ENCODE results near the gene CA5A.
A peak's percentile ranks its signal among the peaks of the same experiment; 100 is the strongest.

Gene CA5A

GRCh38 chr16:87963400-87963799 is 27.1 kb upstream of the CA5A start:
- DNase-seq (ENCODE audit: low spot score) = no peak

GRCh38 chr16:87961623-87962022 is 25.3 kb upstream of the CA5A start:
- no peak for DNase-seq (ENCODE audit: low spot score)

- DNase-seq (ENCODE audit: low spot score) = no peak
Measured at GRCh38 chr16:87960852-87961251, 24.5 kb upstream of the CA5A start.

GRCh38 chr16:87960296-87960695 is 24.0 kb upstream of the CA5A start:
- no peak for DNase-seq (ENCODE audit: low spot score)

- no peak for DNase-seq (ENCODE audit: low spot score)
Measured at GRCh38 chr16:87959391-87959990, 23.2 kb upstream of the CA5A start.

- no peak for DNase-seq (ENCODE audit: low spot score)
Measured at GRCh38 chr16:87958632-87959031, 22.3 kb upstream of the CA5A start.

- no peak for DNase-seq (ENCODE audit: low spot score)
Measured at GRCh38 chr16:87957296-87958094, 21.2 kb upstream of the CA5A start.

- DNase-seq (ENCODE audit: low spot score) = no peak
Measured at GRCh38 chr16:87956365-87957231, 20.3 kb upstream of the CA5A start.

GRCh38 chr16:87956098-87956364 is 19.7 kb upstream of the CA5A start:
- no peak for DNase-seq (ENCODE audit: low spot score)

DNA sequence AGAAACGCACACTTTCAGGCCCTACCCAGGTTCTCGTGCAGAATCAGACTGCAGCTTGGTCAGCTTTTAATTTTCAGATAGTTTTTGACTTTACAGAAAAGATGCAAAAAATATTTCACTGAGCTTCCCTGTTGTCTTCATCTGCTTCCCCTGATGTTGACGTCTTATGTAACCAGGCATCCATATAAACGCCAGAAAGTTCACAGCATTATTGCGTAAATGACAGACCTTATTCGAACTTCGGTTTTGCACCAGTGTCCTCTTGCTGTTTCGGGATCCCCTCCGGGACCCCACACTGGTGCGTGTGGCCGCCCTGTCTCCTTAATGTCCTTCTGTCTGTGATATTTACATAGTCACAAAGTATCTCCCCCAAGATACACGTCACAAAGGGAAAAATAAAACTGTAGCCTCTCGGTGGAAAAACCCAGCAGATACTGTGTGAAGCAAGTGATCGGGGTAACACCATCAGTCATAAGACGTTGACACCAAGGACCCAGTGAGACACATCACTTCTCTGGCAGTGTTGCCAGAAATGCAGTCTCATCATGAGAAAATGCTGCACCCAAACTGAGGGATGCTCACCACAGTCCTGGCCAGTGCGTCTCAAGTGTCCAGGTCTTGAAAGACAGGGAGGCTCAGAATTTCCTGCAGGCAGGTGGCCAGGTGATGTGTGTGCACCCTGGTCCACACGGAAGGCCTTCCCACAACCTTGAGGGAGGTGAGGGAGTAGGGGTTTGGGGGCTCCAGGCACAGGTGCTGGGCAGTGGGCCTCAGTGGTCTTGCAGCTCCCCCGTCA is 19.2 kb upstream of the CA5A start:
- no peak for DNase-seq (ENCODE audit: low spot score)

- DNase-seq (ENCODE audit: low spot score) = no peak
Measured at GRCh38 chr16:87954826-87955225, 18.5 kb upstream of the CA5A start.

DNA sequence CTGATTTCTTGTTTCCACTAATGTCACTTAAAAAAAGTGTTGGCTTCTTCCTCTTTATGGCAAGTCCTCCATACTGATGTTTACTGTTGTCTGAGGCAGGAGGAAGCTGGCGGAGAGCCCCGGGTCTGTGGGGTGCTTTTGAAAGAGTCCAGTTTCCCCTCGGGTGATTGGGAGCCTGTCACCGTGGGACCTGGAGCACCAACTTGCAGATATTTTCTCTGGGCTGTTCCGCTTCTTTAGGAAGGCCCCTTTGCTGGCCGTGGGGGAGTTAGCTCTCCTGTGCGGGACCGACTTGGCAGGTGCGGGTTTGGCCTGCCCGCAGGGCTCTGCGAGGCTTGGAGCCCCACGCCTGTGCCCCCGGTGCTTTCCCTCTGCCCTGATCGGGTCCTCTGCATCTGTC is 18.0 kb upstream of the CA5A start:
- DNase-seq (ENCODE audit: low spot score) = no peak

GRCh38 chr16:87953308-87954215 is 17.2 kb upstream of the CA5A start:
- DNase-seq (ENCODE audit: low spot score) = no peak

DNA sequence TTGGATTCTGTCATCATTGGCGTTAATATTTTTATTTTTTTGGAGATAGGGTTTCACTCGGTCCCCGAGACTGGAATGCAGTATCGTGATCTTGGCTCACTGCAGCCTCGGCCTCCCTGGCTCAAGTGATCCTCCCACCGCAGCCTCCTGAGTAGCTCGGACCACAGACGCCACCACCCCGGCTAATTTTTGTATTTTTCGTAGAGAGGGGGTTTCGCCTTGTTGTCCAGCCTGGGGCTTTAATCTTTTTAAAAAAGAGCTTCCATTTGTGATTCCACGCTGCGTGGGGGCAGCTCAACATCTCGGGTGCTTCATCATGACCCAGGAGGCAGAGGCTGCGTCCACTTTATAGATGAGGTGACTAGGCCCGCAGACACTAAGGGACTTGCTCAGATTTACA is 16.4 kb upstream of the CA5A start:
- DNase-seq (ENCODE audit: low spot score) = no peak

DNA sequence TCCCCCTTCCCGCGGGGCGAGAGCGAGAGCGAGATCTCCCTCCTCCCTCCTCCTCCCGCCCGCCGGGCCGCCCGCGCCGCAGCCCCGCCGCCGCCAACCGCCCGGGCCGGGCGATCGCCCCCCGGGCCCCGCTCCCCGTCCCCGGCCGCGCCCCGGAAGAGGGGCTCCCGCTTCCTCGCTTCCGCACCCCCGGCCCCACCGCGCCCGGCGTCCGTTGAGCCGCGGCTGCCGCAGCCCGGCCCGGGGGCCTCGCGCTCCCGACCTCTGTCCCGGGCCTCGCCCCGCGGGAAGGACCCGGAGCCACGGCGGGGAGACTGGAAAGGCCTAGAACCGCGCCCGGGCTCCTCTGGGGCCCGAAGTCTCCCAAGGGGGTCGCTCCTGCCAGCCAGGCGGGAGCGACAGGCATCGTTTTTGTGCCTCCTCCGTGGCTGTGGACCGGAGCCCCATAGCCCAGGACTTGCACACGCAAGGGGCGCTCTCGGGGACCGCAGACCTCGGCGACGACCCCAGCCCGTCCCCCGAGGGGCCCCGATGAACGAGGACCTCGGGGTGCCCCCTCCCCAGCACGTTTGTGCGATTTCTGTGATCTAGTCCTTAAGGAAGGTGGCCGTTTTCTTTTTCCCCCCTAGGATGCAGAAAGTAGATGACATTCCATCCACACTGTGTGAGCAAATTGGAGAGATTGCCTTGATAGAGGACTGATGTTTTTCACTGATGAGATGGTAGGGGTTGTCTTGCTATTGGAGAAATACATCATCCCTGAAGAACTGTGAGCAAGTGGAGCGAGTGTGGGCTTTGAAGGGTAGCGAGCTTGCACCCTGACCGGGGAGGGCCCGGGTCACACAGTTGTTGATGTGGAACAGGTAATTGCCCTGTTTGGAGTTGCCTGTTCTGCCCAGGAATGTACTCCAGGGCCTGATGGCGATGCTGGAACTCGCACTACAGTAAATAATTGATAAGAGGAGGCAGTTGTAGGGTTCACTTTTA is 15.5 kb upstream of the CA5A start:
- DNase-seq (ENCODE audit: low spot score) = peak; percentile 21

DNA sequence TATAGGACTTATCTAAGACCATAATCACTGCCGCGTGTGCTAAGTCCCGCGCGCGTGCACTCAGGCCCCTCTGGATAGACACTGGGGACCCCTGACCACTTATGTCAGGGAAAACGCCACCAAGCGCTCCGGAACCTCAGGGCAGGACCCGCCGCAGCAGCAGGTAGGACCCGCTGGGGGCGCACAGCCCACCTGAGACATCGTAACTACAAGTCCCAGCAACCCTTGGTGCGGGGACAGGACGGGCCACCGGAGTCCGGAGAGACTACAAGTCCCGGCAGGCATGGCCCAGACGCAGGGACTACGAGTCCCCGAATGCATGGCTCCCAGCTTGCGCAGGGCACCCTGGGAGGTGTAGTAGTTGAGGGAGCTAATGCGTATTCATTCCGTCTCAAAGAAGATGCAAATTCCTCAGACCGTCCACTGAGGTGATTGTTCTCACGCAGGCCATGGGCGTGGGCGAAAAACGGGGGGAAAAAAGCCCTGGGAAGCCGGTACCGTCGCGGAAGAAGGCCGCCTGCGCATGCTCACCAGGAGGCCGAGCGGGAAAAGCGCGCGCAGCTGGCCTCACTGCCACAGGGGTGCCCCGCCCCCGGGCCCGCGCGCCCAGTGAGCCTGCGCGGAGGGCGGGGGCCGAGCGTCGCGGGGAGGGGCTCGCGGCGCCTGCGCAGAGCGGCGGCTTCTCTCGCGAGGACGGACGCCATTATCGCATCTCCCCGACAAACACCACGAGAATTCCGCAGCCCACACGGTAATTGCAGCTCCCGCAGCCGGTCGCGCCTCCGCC is 14.6 kb upstream of the CA5A start, which contains the start of gene BANP:
Gene BANP, plus strand, starts transcription at position 670 of the 787 bp plus-strand sequence. CDS start 23,682 bp downstream, outside the sequence.
- peak; percentile 98 for DNase-seq (ENCODE audit: low spot score)

GRCh38 chr16:87949071-87949744 is 12.9 kb upstream of the CA5A start:
- DNase-seq (ENCODE audit: low spot score) = no peak

GRCh38 chr16:87948735-87949070 is 12.4 kb upstream of the CA5A start:
- no peak for DNase-seq (ENCODE audit: low spot score)

DNA sequence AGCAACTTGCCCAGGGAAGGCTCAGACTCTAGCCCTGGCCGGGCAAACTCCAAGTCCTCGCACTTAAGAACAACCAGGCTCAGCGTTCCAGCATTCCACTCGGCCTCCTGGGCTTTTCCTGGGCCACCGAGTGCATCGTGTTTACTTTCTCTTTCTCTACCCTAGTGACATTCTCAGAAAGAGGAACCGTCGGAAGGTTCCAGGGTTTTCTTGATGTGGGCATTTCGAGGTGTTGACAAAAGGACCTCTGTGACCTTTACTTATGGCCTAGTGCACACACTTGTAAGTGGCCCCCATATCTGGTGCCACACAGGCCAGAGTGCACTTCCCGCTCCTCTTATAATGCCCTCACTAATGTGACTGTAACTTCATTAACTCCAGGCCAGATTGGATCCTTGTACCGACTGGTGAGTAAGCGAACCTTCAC is 11.8 kb upstream of the CA5A start:
- DNase-seq (ENCODE audit: low spot score) = no peak

Data from hematopoietic multipotent progenitor cell treated with erythropoietin and hydrocortisone succinate and interleukin-3 and kit ligand, for 15 days (in vitro differentiated cells).